OCI-LY1 (cell line): ENCODE measurements around the gene CHST8.

Experiments
- H2AFZ ChIP-seq: fragments of 200-600 bp; sonication (generic), shearing (Covaris generic); 2 replicates; pipeline ENCODE4 v1.6.0; 2014; ENCODE audit warnings: antibody characterized with exemption, mild to moderate bottlenecking, low read length
- H3F3A ChIP-seq: fragments of 200-600 bp; sonication (generic), shearing (Covaris generic); 2 replicates; pipeline ENCODE4 v1.6.0; 2014; ENCODE audit warnings: mild to moderate bottlenecking, antibody characterized with exemption, low read length, moderate library complexity; ENCODE audit not compliant: insufficient read depth
- H3K27ac ChIP-seq: fragments of 200-600 bp; sonication (generic); 2 replicates; pipeline ENCODE4 v1.5.1; 2014; ENCODE audit warnings: low read length, mixed run types, mild to moderate bottlenecking, low read depth; ENCODE audit not compliant: poor library complexity, severe bottlenecking
- H3K27me3 ChIP-seq: fragments of 200-600 bp; sonication (generic); 2 replicates; pipeline ENCODE4 v1.6.0; 2014; ENCODE audit warnings: antibody characterized with exemption, mild to moderate bottlenecking, low read length, moderate library complexity; ENCODE audit not compliant: insufficient read depth
- H3K36me3 ChIP-seq: fragments of 200-600 bp; sonication (generic); 2 replicates; pipeline ENCODE4 v1.6.1; 2014; ENCODE audit warnings: mild to moderate bottlenecking, antibody characterized with exemption, low read length, moderate library complexity, mixed read lengths; ENCODE audit not compliant: insufficient read depth
- H3K4me1 ChIP-seq: fragments of 200-600 bp; sonication (generic); 2 replicates; pipeline ENCODE4 v1.5.1; 2014; ENCODE audit warnings: mild to moderate bottlenecking, low read length, moderate library complexity; ENCODE audit not compliant: insufficient read depth, severe bottlenecking
- H3K4me2 ChIP-seq: fragments of 200-600 bp; sonication (generic), shearing (Covaris generic); 2 replicates; pipeline ENCODE4 v1.6.1; 2014; ENCODE audit warnings: low read length
- H3K4me3 ChIP-seq: fragments of 200-600 bp; sonication (generic); 2 replicates; pipeline ENCODE4 v1.5.1; 2014; ENCODE audit warnings: low read length, low read depth, mild to moderate bottlenecking, mixed read lengths; ENCODE audit not compliant: poor library complexity, severe bottlenecking
- H3K79me2 ChIP-seq: fragments of 200-600 bp; shearing (Covaris generic); 2 replicates; pipeline ENCODE4 v1.6.1; 2016; ENCODE audit warnings: mixed run types, low read length, mixed read lengths; ENCODE audit not compliant: insufficient read depth
- H3K9ac ChIP-seq: fragments of 200-600 bp; sonication (generic), shearing (Covaris generic); 2 replicates; pipeline ENCODE4 v1.6.1; 2014; ENCODE audit warnings: mild to moderate bottlenecking, low read length, mixed read lengths
- H3K9me2 ChIP-seq: fragments of 200-600 bp; sonication (generic), shearing (Covaris generic); 2 replicates; pipeline ENCODE4 v1.6.1; 2014; ENCODE audit warnings: low read depth, mild to moderate bottlenecking, low read length, mixed read lengths
- H3K9me3 ChIP-seq: fragments of 200-600 bp; shearing (Covaris generic); 2 replicates; pipeline ENCODE4 v1.6.1; 2014; ENCODE audit warnings: low read length, mixed read lengths
- H4K20me1 ChIP-seq: fragments of 200-600 bp; sonication (generic), shearing (Covaris generic); 2 replicates; pipeline ENCODE4 v1.6.0; 2016; ENCODE audit warnings: mild to moderate bottlenecking, low read length; ENCODE audit not compliant: insufficient read depth
- EZH2 ChIP-seq: fragments of 200-600 bp; sonication (generic), shearing (Covaris generic); IDR thresholded peaks from 2 replicates; pipeline ENCODE4 v1.8.0; 2017; ENCODE audit warnings: borderline replicate concordance, mixed run types, mild to moderate bottlenecking, antibody characterized with exemption, low read length, moderate library complexity, mixed read lengths
- TF ChIP-seq, protein P1 (sequence below): fragments of 200-600 bp; sonication (generic), shearing (Covaris generic); IDR thresholded peaks from 2 replicates; pipeline ENCODE4 v1.5.1; 2017; ENCODE audit warnings: mild to moderate bottlenecking, antibody characterized with exemption, low read length, moderate library complexity, mixed read lengths

The CHST8 gene

GRCh38 chr19:33758541-33759013 is 136.8 kb downstream of the CHST8 start:
- H3K27ac ChIP-seq = no peak overlapping the region
- H3K9ac ChIP-seq = no peak overlapping the region
- no peaks in the 10 kb centered on the region for H4K20me1 ChIP-seq
- H3K4me2 ChIP-seq = no peak overlapping the region
- H3K27me3 ChIP-seq = no peaks in the 10 kb centered on the region
- TF ChIP-seq EZH2 = no peak
- TF ChIP-seq, protein P1, sequence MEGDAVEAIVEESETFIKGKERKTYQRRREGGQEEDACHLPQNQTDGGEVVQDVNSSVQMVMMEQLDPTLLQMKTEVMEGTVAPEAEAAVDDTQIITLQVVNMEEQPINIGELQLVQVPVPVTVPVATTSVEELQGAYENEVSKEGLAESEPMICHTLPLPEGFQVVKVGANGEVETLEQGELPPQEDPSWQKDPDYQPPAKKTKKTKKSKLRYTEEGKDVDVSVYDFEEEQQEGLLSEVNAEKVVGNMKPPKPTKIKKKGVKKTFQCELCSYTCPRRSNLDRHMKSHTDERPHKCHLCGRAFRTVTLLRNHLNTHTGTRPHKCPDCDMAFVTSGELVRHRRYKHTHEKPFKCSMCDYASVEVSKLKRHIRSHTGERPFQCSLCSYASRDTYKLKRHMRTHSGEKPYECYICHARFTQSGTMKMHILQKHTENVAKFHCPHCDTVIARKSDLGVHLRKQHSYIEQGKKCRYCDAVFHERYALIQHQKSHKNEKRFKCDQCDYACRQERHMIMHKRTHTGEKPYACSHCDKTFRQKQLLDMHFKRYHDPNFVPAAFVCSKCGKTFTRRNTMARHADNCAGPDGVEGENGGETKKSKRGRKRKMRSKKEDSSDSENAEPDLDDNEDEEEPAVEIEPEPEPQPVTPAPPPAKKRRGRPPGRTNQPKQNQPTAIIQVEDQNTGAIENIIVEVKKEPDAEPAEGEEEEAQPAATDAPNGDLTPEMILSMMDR = no peak
- no peak overlapping the region for H3K4me3 ChIP-seq
- no peaks in the 10 kb centered on the region for H3K9me3 ChIP-seq
- no peaks in the 10 kb centered on the region for H3K9me2 ChIP-seq
- no peaks in the 10 kb centered on the region for H3K36me3 ChIP-seq
- H2AFZ ChIP-seq = no peak overlapping the region
- no peaks in the 10 kb centered on the region for H3F3A ChIP-seq
- H3K4me1 ChIP-seq = no peaks in the 10 kb centered on the region
- no peaks in the 10 kb centered on the region for H3K79me2 ChIP-seq

GRCh38 chr19:33759356-33759755 is 137.6 kb downstream of the CHST8 start:
- H3K9ac ChIP-seq = no peak overlapping the region
- no peaks in the 10 kb centered on the region for H3K36me3 ChIP-seq
- no peaks in the 10 kb centered on the region for H3K9me2 ChIP-seq
- no peak overlapping the region for H3K4me2 ChIP-seq
- H3F3A ChIP-seq = no peaks in the 10 kb centered on the region
- no peaks in the 10 kb centered on the region for H3K4me1 ChIP-seq
- H2AFZ ChIP-seq = no peak overlapping the region
- no peaks in the 10 kb centered on the region for H4K20me1 ChIP-seq
- H3K79me2 ChIP-seq = no peaks in the 10 kb centered on the region
- H3K9me3 ChIP-seq = no peaks in the 10 kb centered on the region
- H3K4me3 ChIP-seq = no peak overlapping the region
- no peak for TF ChIP-seq EZH2
- TF ChIP-seq, protein P1 = no peak
- H3K27me3 ChIP-seq = no peaks in the 10 kb centered on the region
- H3K27ac ChIP-seq = no peak overlapping the region

DNA sequence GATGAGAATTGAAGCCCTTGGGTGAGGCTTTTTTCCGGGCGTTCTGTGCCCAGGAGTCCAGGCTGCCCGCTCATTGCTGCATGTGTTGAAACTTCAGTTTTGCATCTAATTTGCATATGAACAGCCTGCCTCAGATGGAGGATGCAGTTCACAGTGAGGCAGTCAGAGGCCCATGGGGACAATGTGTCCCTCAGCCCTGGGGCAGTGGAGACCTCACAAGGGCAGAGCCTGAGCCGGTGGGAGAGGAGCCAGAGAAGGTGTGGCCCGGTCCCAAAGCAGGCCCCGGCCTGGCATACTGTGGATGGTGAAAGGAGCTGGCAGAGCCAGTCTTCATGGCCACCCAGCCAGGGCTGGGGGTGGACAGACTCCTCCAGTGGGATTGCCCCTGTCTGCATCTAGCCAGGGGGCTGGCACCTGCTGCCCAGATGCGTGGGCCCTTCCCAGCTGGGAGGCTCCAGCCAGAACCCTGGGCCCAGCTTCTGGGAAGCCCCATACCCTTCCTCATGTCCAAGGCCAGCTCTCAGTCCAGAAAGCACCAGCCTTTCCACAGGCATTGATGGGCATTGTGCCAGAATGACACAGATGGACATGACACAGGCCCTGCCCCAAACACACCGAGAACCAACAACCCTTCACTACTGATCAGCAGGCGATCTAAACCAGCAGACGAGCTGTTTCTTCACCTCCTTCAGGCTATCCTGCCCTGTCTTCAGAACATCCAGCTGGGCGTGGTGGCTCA is 142.0 kb downstream of the CHST8 start:
- Histone ChIP-seq H2AFZ (no peak overlapping the region), H3K27ac (no peak overlapping the region), H4K20me1 (no peaks in the 10 kb centered on the region), H3K4me2 (no peak overlapping the region), H3K9ac (no peak overlapping the region), H3K79me2 (no peaks in the 10 kb centered on the region), H3K4me3 (no peak overlapping the region), H3K27me3 (no peaks in the 10 kb centered on the region), H3K36me3 (no peaks in the 10 kb centered on the region), H3K9me2 (no peaks in the 10 kb centered on the region), H3K4me1 (no peaks in the 10 kb centered on the region), H3F3A (no peaks in the 10 kb centered on the region), H3K9me3 (no peaks in the 10 kb centered on the region)
- no peak for TF ChIP-seq EZH2
- TF ChIP-seq, protein P1 = no peak
